WTC11 (cell line): ENCODE measurements around the gene RMRP. TPM values are rescaled to one million over a fixed set of nuclear protein-coding genes. Genes with fewer than 3 reads are reported as not detected.
A peak's percentile ranks its signal among the peaks of the same experiment; 100 is the strongest.

ENCODE experiments used
- ATAC-seq: fragments of 200-7000 bp; cut with Tn5 transposase; 2 replicates; pipeline ENCODE4 v1.10.0; 2021; ENCODE audit warnings: mild to moderate bottlenecking, moderate library complexity
- CTCF ChIA-PET: fragments of 300-600 bp; sonication (Branson Sonifier 250); formaldehyde crosslinking; loops from one replicate; lab custom pipeline; 2021; ENCODE audit warnings: antibody characterized with exemption; lab: Charles Lee
- POLR2A ChIA-PET: fragments of 350-600 bp; sonication (Branson Sonifier 250); formaldehyde crosslinking; loops from one replicate; lab custom pipeline; 2021; ENCODE audit warnings: antibody characterized with exemption; lab: Charles Lee
- DNase-seq: peaks from one replicate; pipeline ENCODE4 v3.0.0; 2021; ENCODE audit warnings: low spot score
- H3K27ac Mint-ChIP-seq: 2 replicates; pipeline ENCODE4 v1.8.0; 2021; ENCODE audit warnings: mixed read lengths
- H3K27me3 Mint-ChIP-seq: 2 replicates; pipeline ENCODE4 v1.8.0; 2021; ENCODE audit warnings: low read depth, mild to moderate bottlenecking, moderate library complexity, mixed read lengths
- H3K36me3 Mint-ChIP-seq: 2 replicates; pipeline ENCODE4 v1.8.0; 2021; ENCODE audit warnings: mixed read lengths
- H3K4me1 Mint-ChIP-seq: 2 replicates; pipeline ENCODE4 v1.8.0; 2022; ENCODE audit warnings: mixed read lengths
- H3K4me3 Mint-ChIP-seq: 2 replicates; pipeline ENCODE4 v1.8.0; 2021; ENCODE audit warnings: mild to moderate bottlenecking, moderate library complexity, mixed read lengths
- H3K9me3 Mint-ChIP-seq: 2 replicates; pipeline ENCODE4 v1.8.0; 2021; ENCODE audit warnings: mixed read lengths
- ATF2 ChIP-seq: sonication (generic); formaldehyde crosslinking; IDR thresholded peaks from 2 replicates; pipeline ENCODE4 v1.8.1; 2022; ENCODE audit warnings: low read depth, missing genetic modification reagents, borderline replicate concordance
- ATF6 ChIP-seq: sonication (generic); formaldehyde crosslinking; IDR thresholded peaks from 2 replicates; pipeline ENCODE4 v1.8.1; 2023; ENCODE audit warnings: mild to moderate bottlenecking, missing genetic modification reagents
- CREM ChIP-seq: sonication (generic); formaldehyde crosslinking; IDR thresholded peaks from 2 replicates; pipeline ENCODE4 v1.8.1; 2022; ENCODE audit warnings: mild to moderate bottlenecking, missing genetic modification reagents, moderate library complexity
- CTCF ChIP-seq: fragments of 200-600 bp; IDR thresholded peaks from 2 replicates; pipeline ENCODE4 v1.8.0; 2022; ENCODE audit warnings: antibody characterized with exemption
- FOXK1 ChIP-seq: sonication (generic); formaldehyde crosslinking; IDR thresholded peaks from 2 replicates; pipeline ENCODE4 v1.8.0; 2022; ENCODE audit warnings: mild to moderate bottlenecking, moderate library complexity, missing genetic modification reagents
- NFE2L1 ChIP-seq: sonication (generic); formaldehyde crosslinking; IDR thresholded peaks from 2 replicates; pipeline ENCODE4 v1.8.1; 2023; ENCODE audit warnings: missing genetic modification reagents
- NFYB ChIP-seq: sonication (generic); formaldehyde crosslinking; conservative IDR thresholded peaks from 2 replicates; pipeline ENCODE4 v1.8.0; 2022; ENCODE audit warnings: low read depth, missing genetic modification reagents
- NR2C2 ChIP-seq: sonication (generic); formaldehyde crosslinking; IDR thresholded peaks from 2 replicates; pipeline ENCODE4 v1.8.0; 2022; ENCODE audit warnings: mild to moderate bottlenecking, missing genetic modification reagents
- PRDM15 ChIP-seq: sonication (generic); formaldehyde crosslinking; IDR thresholded peaks from 2 replicates; pipeline ENCODE4 v1.8.0; 2022; ENCODE audit warnings: missing genetic modification reagents
- RELA ChIP-seq: sonication (generic); formaldehyde crosslinking; IDR thresholded peaks from 2 replicates; pipeline ENCODE4 v1.8.1; 2022; ENCODE audit warnings: missing genetic modification reagents, mild to moderate bottlenecking, borderline replicate concordance
- TP53 ChIP-seq: sonication (generic); formaldehyde crosslinking; IDR thresholded peaks from 2 replicates; pipeline ENCODE4 v1.8.1; 2023; ENCODE audit warnings: mild to moderate bottlenecking, missing genetic modification reagents
- USF1 ChIP-seq: sonication (generic); formaldehyde crosslinking; IDR thresholded peaks from 2 replicates; pipeline ENCODE4 v1.8.0; 2022; ENCODE audit warnings: mild to moderate bottlenecking, missing genetic modification reagents
- ZBTB21 ChIP-seq: sonication (generic); formaldehyde crosslinking; IDR thresholded peaks from 2 replicates; pipeline ENCODE4 v1.8.1; 2023; ENCODE audit warnings: mild to moderate bottlenecking, missing genetic modification reagents, borderline replicate concordance
- ZNF671 ChIP-seq: fragments of 250-450 bp; sonication (Bioruptor Pico); IDR thresholded peaks from 2 replicates; pipeline ENCODE4 v1.8.0; 2021; ENCODE audit warnings: mild to moderate bottlenecking
- total RNA-seq: library from RNA; stranded (reverse); gene quantifications from 3 replicates; pipeline ENCODE4 v1.2.3, GENCODE V29; 2021

The RMRP gene
- total RNA-seq, 1 experiment from 2014 or later, result 25,958 TPM

- Mint-ChIP-seq H3K4me3 (no peak overlapping the region), H3K27ac (0 out of 2 replicates have a peak overlapping the region, but pooled peaks have one; percentile 72)
Observed at GRCh38 chr9:35696520-35697215, 38.8 kb upstream of the RMRP start.

GRCh38 chr9:35695943-35696401, 38.2 kb upstream of the RMRP start:
- Mint-ChIP-seq H3K4me3 (no peak overlapping the region), H3K27ac (no peak overlapping the region), H3K27me3 (no peaks in the 10 kb centered on the region), H3K4me1 (peaks cover 7% of the 10 kb centered on the region), H3K9me3 (no peaks in the 10 kb centered on the region), H3K36me3 (peaks cover 12% of the 10 kb centered on the region)
- ChIA-PET CTCF (interaction anchor here (0.7 to 6.8 kb wide), 44 partner anchors 9 to 584 kb away, joined by 3 to 127 read pairs (median 5); partner anchors contain the start of genes ARHGEF39, CCDC107, CREB3 and GBA2), POLR2A (interaction anchor here (0.7 to 1.7 kb wide), 9 partner anchors 10 to 1058 kb away, joined by 3 to 10 read pairs (median 5); partner anchors contain the start of genes ARHGEF39, CREB3 and TLN1)
- DNase-seq (no peak), ATAC-seq (no peak)
- TF ChIP-seq PRDM15 (CRISPR knock-in tag) (no peak), TP53 (no peak), CREM (CRISPR knock-in tag) (no peak), CTCF (no peak), ZNF671 (CRISPR knock-in tag) (no peak), RELA (no peak), FOXK1 (CRISPR knock-in tag) (no peak), NFYB (no peak), NFE2L1 (CRISPR knock-in tag) (no peak), USF1 (CRISPR knock-in tag) (no peak), ATF2 (CRISPR knock-in tag) (no peak)

More at GRCh38 chr9:35696520-35697215, 38.8 kb upstream of the RMRP start:
- peaks cover 4% of the 10 kb centered on the region for H3K4me1 Mint-ChIP-seq
- no peaks in the 10 kb centered on the region for H3K27me3 Mint-ChIP-seq
- no peaks in the 10 kb centered on the region for H3K9me3 Mint-ChIP-seq
- peak; percentile 81 for DNase-seq
- peaks cover 12% of the 10 kb centered on the region for H3K36me3 Mint-ChIP-seq
- TF ChIP-seq CTCF, result peak; percentile 85
- no peak for TF ChIP-seq NR2C2 (CRISPR knock-in tag)
- no peak for TF ChIP-seq NFYB
- no peak for TF ChIP-seq ATF6
- no peak for TF ChIP-seq ZBTB21
- CTCF ChIA-PET, result interaction anchor here (0.6 to 6.8 kb wide), 51 partner anchors 9 to 625 kb away, joined by 3 to 127 read pairs (median 4); partner anchors contain the start of genes ARHGEF39, CCDC107, CREB3 and GBA2
- POLR2A ChIA-PET, result interaction anchor here (0.6 to 1.7 kb wide), 8 partner anchors 10 to 94 kb away, joined by 3 to 10 read pairs (median 4); partner anchors contain the start of genes ARHGEF39, CREB3 and TLN1
- peak; percentile 97 for ATAC-seq
